Motor neuron (in vitro differentiated cells): ENCODE results near the gene EDRF1. TPM values are rescaled to one million over a fixed set of nuclear protein-coding genes. Genes with fewer than 3 reads are reported as not detected.
A peak's percentile ranks its signal among the peaks of the same experiment; 100 is the strongest.
"Not testable (repeated sequence)": the region's sequence is repeated elsewhere in the genome, so short reads cannot be mapped to it uniquely, and the experiment has no call there.

Source experiments
- ATAC-seq, 8 experiments: fragments of 200-7000 bp; cut with Tn5 transposase; replicated peaks in 6 of 8; 2 replicates each; pipeline ENCODE4 v1.8.0; 2021; ENCODE audit warnings: mild to moderate bottlenecking in 8 of 8, moderate library complexity in 8 of 8
- H3K27ac ChIP-seq, 2 donors: fragments of 250-450 bp; sonication (Bioruptor Pico); 2 replicates each; pipeline ENCODE4 v1.9.0; 2021; ENCODE audit warnings: antibody characterized with exemption in 2 of 2, mild to moderate bottlenecking in 2 of 2, moderate library complexity in 1 of 2
- H3K4me1 ChIP-seq, 2 donors: fragments of 250-450 bp; sonication (Bioruptor Pico); replicated peaks in 1 of 2; 2 replicates each; pipeline ENCODE4 v1.6.1; 2021; ENCODE audit warnings: antibody characterized with exemption in 2 of 2, mild to moderate bottlenecking in 2 of 2, moderate library complexity in 1 of 2
- H3K4me3 ChIP-seq, 5 donors: fragments of 250-450 bp; sonication (Bioruptor Pico); 2 replicates each; pipeline ENCODE4 v1.9.0; 2021; ENCODE audit warnings: antibody characterized with exemption in 5 of 5, mild to moderate bottlenecking in 5 of 5, moderate library complexity in 4 of 5
- WGBS, 10 experiments: fragments of 450-650 bp; shearing (Covaris generic); methylation state at CpG; one replicate each; pipeline ENCODE4 v1.0.0; 2022; 5-methylcytosine and 5-hydroxymethylcytosine counted together
- in situ Hi-C, 9 experiments: fragments of 400-800 bp; cut with MboI; loops; one replicate each; pipeline ENCODE4 v1.15.0; 2021; ENCODE audit warnings: low sequenced_read_pairs in 9 of 9, low pct_unique_long_range_greater_than_20kb in 2 of 9; ENCODE audit not compliant: unreplicated experiment in 9 of 9
- total RNA-seq, 8 experiments: library from RNA; unstranded; fragments of 300-600 nt; gene quantifications; 2 replicates each; pipeline versions ENCODE4 v1.2.3 to v1.2.4, GENCODE V29; 2022

Gene EDRF1
- total RNA-seq, 8 experiments from 2014 or later = 22.6 to 51.2 (median 28.4) TPM

- peak in 1 of 8 experiments; percentile 58 for ATAC-seq
- WGBS, 10 experiments = 8 to 94% (median 73%) methylated on average over 4 to 12 of the region's 12 CpGs; no CpG with 5 or more reads in 1 of the 10 experiments
- H3K4me1 ChIP-seq = peaks cover 12 to 21% of the 10 kb centered on the region in 2 donors
- H3K4me3 ChIP-seq = no peak overlapping the region
- no peak overlapping the region for H3K27ac ChIP-seq
- in situ Hi-C loops = no loop called here
Measured at GRCh38 chr10:125692601-125693523, 26.6 kb upstream of the EDRF1 start.

- no peak overlapping the region for H3K27ac ChIP-seq
- 74 to 100% (median 86%) methylated on average over 2 of the region's 2 CpGs; no CpG with 5 or more reads in 5 of the 10 experiments for WGBS, 10 experiments
- in situ Hi-C loops = no loop called here
- no peak for ATAC-seq
- H3K4me1 ChIP-seq = peaks cover 12 to 21% of the 10 kb centered on the region in 2 donors
- no peak overlapping the region for H3K4me3 ChIP-seq
Measured at GRCh38 chr10:125693524-125693847, 26.0 kb upstream of the EDRF1 start.

GRCh38 chr10:125694883-125695282 lies 24.6 kb upstream of the EDRF1 start:
- peak in 1 of 8 experiments; percentile 69 for ATAC-seq
- in situ Hi-C loops = no loop called here
- Histone ChIP-seq H3K4me3 (no peak overlapping the region), H3K4me1 (peaks cover 12 to 21% of the 10 kb centered on the region in 2 donors), H3K27ac (no peak overlapping the region)
- 33 to 100% (median 78%) methylated on average over 1 of the region's 1 CpG; no CpG with 5 or more reads in 6 of the 10 experiments for WGBS, 10 experiments

- H3K4me1 ChIP-seq, ATAC-seq, in situ Hi-C loops, H3K4me3 ChIP-seq, H3K27ac ChIP-seq: not testable (repeated sequence)
- WGBS, 10 experiments = 50 to 97% (median 86%) methylated on average over 2 to 6 of the region's 6 CpGs; no CpG with 5 or more reads in 2 of the 10 experiments
Measured at GRCh38 chr10:125696884-125697283, 22.6 kb upstream of the EDRF1 start.

- WGBS, 10 experiments = 60 to 100% (median 73%) methylated on average over 1 to 5 of the region's 9 CpGs; no CpG with 5 or more reads in 3 of the 10 experiments
Measured at GRCh38 chr10:125698481-125698998, 21.0 kb upstream of the EDRF1 start.

GRCh38 chr10:125699562-125700143 lies 19.9 kb upstream of the EDRF1 start:
- 47 to 100% (median 79%) methylated on average over 1 to 6 of the region's 6 CpGs; no CpG with 5 or more reads in 1 of the 10 experiments for WGBS, 10 experiments
- H3K27ac ChIP-seq = no peak overlapping the region
- no peaks in the 10 kb centered on the region for H3K4me1 ChIP-seq
- ATAC-seq = no peak
- H3K4me3 ChIP-seq = no peak overlapping the region
- in situ Hi-C loops = loop anchor here in 1 of 9 experiments (25.0 kb wide), 1 partner anchor 537 kb away; the partner anchor contains the start of gene CTBP2

More at GRCh38 chr10:125698481-125698998, 21.0 kb upstream of the EDRF1 start:
- ATAC-seq = peak in 1 of 8 experiments; percentile 46
- no peaks in the 10 kb centered on the region for H3K4me1 ChIP-seq
- no peak overlapping the region for H3K27ac ChIP-seq
- no peak overlapping the region for H3K4me3 ChIP-seq
- in situ Hi-C loops = no loop called here

- Histone ChIP-seq H3K4me3 (no peak overlapping the region), H3K4me1 (no peaks in the 10 kb centered on the region), H3K27ac (no peak overlapping the region)
- 0 to 89% (median 36%) methylated on average over 1 to 3 of the region's 3 CpGs for WGBS, 10 experiments
- in situ Hi-C loops = loop anchor here in 1 of 9 experiments (25.0 kb wide), 1 partner anchor 538 kb away; the partner anchor contains the start of gene CTBP2
- ATAC-seq = peak in 1 of 8 experiments; percentile 53
Measured at GRCh38 chr10:125700355-125700911, 19.1 kb upstream of the EDRF1 start.

GRCh38 chr10:125707541-125708468 lies 11.7 kb upstream of the EDRF1 start:
- peaks cover 26 to 28% of the 10 kb centered on the region in 2 donors for H3K4me1 ChIP-seq
- no peak overlapping the region for H3K4me3 ChIP-seq
- H3K27ac ChIP-seq = no peak overlapping the region
- in situ Hi-C loops = loop anchor here in 1 of 9 experiments (25.0 kb wide), 1 partner anchor 546 kb away; the partner anchor contains the start of gene CTBP2
- WGBS, 10 experiments = 15 to 92% (median 29%) methylated on average over 2 to 6 of the region's 6 CpGs
- peak in 7 of 8 experiments; percentile 84 to 99 (median 97) for ATAC-seq

- no peak for ATAC-seq
- no peak overlapping the region for H3K27ac ChIP-seq
- no peak overlapping the region for H3K4me3 ChIP-seq
- peaks cover 26 to 28% of the 10 kb centered on the region in 2 donors for H3K4me1 ChIP-seq
- 0 to 100% (median 46%) methylated on average over 1 to 4 of the region's 5 CpGs; no CpG with 5 or more reads in 1 of the 10 experiments for WGBS, 10 experiments
- in situ Hi-C loops = loop anchor here in 1 of 9 experiments (25.0 kb wide), 1 partner anchor 547 kb away; the partner anchor contains the start of gene CTBP2
Measured at GRCh38 chr10:125708971-125709503, 10.5 kb upstream of the EDRF1 start.

- no peak for ATAC-seq
- Histone ChIP-seq H3K27ac (no peak overlapping the region), H3K4me1 (peaks cover 26 to 28% of the 10 kb centered on the region in 2 donors), H3K4me3 (no peak overlapping the region)
- WGBS, 10 experiments = 27 to 92% (median 76%) methylated on average over 5 to 12 of the region's 12 CpGs
- in situ Hi-C loops = loop anchor here in 1 of 9 experiments (25.0 kb wide), 1 partner anchor 548 kb away; the partner anchor contains the start of gene CTBP2
Measured at GRCh38 chr10:125709553-125710474, 9.7 kb upstream of the EDRF1 start.
